Large intestine (tissue), 3 donors: ENCODE data around the gene OSBPL3. TPM values are rescaled to one million over a fixed set of nuclear protein-coding genes. Genes with fewer than 3 reads are reported as not detected.

Experiments
- DNase-seq, 2 donors: peaks; one replicate each; pipeline versions ENCODE4 v3.0.0 to v3.0.0-alpha.2; 2013
- H3K27ac ChIP-seq: one replicate; pipeline ENCODE4 v1.5.1; 2013; ENCODE audit warnings: low read length
- H3K27me3 ChIP-seq: 2 replicates; pipeline ENCODE4 v1.6.1; 2013; ENCODE audit warnings: low read length; ENCODE audit not compliant: control insufficient read depth, insufficient read depth
- H3K36me3 ChIP-seq: 2 replicates; pipeline ENCODE4 v1.6.1; 2013; ENCODE audit warnings: low read length; ENCODE audit not compliant: control insufficient read depth, insufficient read depth
- H3K4me1 ChIP-seq: one replicate; pipeline ENCODE4 v1.6.1; 2013; ENCODE audit warnings: low read length; ENCODE audit not compliant: control insufficient read depth, insufficient read depth
- H3K4me3 ChIP-seq: one replicate; pipeline ENCODE4 v1.5.1; 2013; ENCODE audit warnings: low read length
- H3K9me3 ChIP-seq: one replicate; pipeline ENCODE4 v1.6.1; 2013; ENCODE audit warnings: mild to moderate bottlenecking, low read depth, low read length, moderate library complexity; ENCODE audit not compliant: control insufficient read depth
- WGBS: methylation state at CpG from one replicate; pipeline ENCODE4 v1.1.5; 2013; ENCODE audit warnings: low lambda C conversion rate; ENCODE audit not compliant: insufficient coverage; 5-methylcytosine and 5-hydroxymethylcytosine counted together
- polyA plus RNA-seq: library from polyadenylated mRNA; unstranded; fragments of 120-200 nt; gene quantifications from one replicate; pipeline ENCODE4 v1.2.1, GENCODE V29; 2013

Gene OSBPL3
- polyA plus RNA-seq, 1 donor: 32.4 TPM

DNA sequence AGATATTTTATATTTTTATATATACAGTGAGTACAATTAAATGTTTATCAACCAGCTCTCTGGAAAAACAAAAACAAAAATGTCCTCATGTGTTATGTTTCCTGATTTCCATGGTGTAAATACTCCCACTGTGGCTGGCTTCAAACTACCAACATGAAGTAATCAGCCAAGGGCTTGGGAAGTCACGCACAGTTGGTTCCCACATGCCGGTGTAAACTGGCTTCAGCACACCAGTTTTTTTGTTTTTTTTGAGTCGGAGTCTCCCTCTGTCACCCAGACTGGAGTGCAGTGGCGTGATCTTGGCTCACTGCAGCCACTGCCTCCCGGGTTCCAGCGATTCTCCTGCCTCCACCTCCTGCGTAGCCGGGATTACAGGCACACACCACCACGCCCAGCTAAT is 11.8 kb downstream of the OSBPL3 start:
- no peaks in the 10 kb centered on the region for H3K36me3 ChIP-seq
- no CpG with 5 or more reads among the region's 9 CpGs for WGBS
- DNase-seq: no peak
- no peaks in the 10 kb centered on the region for H3K27me3 ChIP-seq
- H3K27ac ChIP-seq: no peak overlapping the region
- peaks cover 9% of the 10 kb centered on the region for H3K4me1 ChIP-seq
- no peak overlapping the region for H3K4me3 ChIP-seq
- no peaks in the 10 kb centered on the region for H3K9me3 ChIP-seq

- no peaks in the 10 kb centered on the region for H3K36me3 ChIP-seq
- DNase-seq: no peak
- peaks cover 9% of the 10 kb centered on the region for H3K4me1 ChIP-seq
- no peak overlapping the region for H3K4me3 ChIP-seq
- H3K9me3 ChIP-seq: no peaks in the 10 kb centered on the region
- WGBS: 100% methylated on average over 1 of the region's 1 CpG
- no peak overlapping the region for H3K27ac ChIP-seq
- no peaks in the 10 kb centered on the region for H3K27me3 ChIP-seq
Measured at GRCh38 chr7:24967696-24968095, 12.3 kb downstream of the OSBPL3 start.

DNA sequence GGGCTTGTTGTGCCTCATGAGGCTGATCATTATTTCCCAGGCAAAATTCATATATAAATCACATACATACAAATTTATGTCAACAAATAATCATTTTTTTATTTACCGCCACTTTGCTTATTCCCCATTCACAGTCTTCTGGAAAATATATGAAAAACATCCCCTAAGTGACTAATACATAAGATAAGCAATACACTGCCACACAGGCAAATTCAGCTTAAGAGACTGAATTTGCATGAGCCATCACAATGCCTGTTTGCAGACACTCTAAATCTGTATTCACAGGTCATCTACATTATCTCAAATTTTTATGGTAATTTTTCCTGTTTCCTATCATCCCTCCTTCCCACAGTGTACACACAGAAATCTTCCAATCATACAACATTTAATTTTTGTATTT is 13.2 kb downstream of the OSBPL3 start:
- H3K27ac ChIP-seq: no peak overlapping the region
- WGBS: 100% methylated on average over 1 of the region's 1 CpG

GRCh38 chr7:24965831-24966708 is 13.9 kb downstream of the OSBPL3 start:
- H3K9me3 ChIP-seq: no peaks in the 10 kb centered on the region

More for the DNA sequence above, 13.2 kb downstream of the OSBPL3 start:
- Histone ChIP-seq H3K27me3 (no peaks in the 10 kb centered on the region), H3K36me3 (no peaks in the 10 kb centered on the region), H3K4me1 (peaks cover 9% of the 10 kb centered on the region), H3K4me3 (no peak overlapping the region), H3K9me3 (no peaks in the 10 kb centered on the region)
- no peak for DNase-seq

GRCh38 chr7:24964191-24964590 is 15.8 kb downstream of the OSBPL3 start:
- H3K27me3 ChIP-seq: no peaks in the 10 kb centered on the region
- no peak for DNase-seq
- H3K36me3 ChIP-seq: no peaks in the 10 kb centered on the region
- no CpG with 5 or more reads among the region's 2 CpGs for WGBS
- no peaks in the 10 kb centered on the region for H3K9me3 ChIP-seq
- no peak overlapping the region for H3K4me3 ChIP-seq
- H3K4me1 ChIP-seq: peaks cover 5% of the 10 kb centered on the region
- no peak overlapping the region for H3K27ac ChIP-seq

More at GRCh38 chr7:24965831-24966708, 13.9 kb downstream of the OSBPL3 start:
- WGBS: 8% methylated on average over 2 of the region's 8 CpGs
- Histone ChIP-seq H3K36me3 (no peaks in the 10 kb centered on the region), H3K27me3 (no peaks in the 10 kb centered on the region), H3K4me3 (no peak overlapping the region), H3K4me1 (peaks cover 8% of the 10 kb centered on the region), H3K27ac (no peak overlapping the region)
- DNase-seq: peak; percentile 48 to 71

DNA sequence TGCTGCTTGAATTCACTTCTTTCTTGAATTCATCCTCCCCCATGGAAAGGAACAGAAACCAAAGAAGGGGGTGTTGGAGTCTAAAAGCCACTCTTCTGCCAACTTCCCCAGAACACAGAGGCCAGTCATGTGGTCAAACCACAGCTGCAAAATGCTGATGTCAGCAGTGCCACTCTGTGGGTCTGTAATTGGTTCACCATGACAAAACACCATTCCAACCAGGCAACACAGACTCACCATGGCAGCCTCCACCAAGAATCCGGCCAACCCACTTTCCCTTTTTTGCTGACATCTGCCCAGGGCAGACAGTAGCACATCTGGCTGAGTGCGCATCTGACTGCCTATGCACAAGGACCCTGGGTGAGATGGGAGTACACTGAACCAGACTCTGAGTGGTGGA is 16.8 kb downstream of the OSBPL3 start:
- Histone ChIP-seq H3K36me3 (no peaks in the 10 kb centered on the region), H3K9me3 (no peaks in the 10 kb centered on the region), H3K27me3 (no peaks in the 10 kb centered on the region), H3K4me1 (peaks cover 5% of the 10 kb centered on the region), H3K4me3 (no peak overlapping the region), H3K27ac (no peak overlapping the region)
- no CpG with 5 or more reads among the region's 2 CpGs for WGBS
- DNase-seq: no peak

DNA sequence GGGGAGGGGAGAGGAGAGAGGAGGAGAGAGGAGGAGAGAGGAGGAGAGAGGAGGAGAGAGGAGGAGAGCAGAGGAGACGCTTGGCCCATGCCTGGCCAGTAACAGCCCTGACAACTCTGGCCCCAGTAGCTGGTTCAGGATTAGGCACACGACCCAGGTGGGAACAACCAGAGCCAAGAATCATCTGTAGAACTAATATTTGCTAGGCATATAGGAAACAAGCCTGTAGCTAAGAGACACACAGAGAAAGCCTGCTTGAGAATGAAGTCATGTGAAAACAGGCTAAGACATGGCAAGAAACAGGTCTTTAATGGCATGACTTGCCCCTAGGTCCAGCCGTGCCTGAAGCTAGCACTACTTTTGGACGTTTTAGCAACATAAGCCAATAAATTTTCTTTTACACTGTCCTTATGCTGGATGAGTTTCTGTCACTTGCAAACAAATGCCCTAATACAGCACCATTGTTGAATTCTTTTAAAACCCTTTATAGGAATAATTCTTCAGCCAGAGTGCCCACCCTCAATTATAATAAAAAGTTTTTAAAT is 17.5 kb downstream of the OSBPL3 start:
- no CpG with 5 or more reads among the region's 4 CpGs for WGBS
- no peak overlapping the region for H3K27ac ChIP-seq
- H3K27me3 ChIP-seq: no peaks in the 10 kb centered on the region
- no peaks in the 10 kb centered on the region for H3K36me3 ChIP-seq
- no peaks in the 10 kb centered on the region for H3K9me3 ChIP-seq
- H3K4me3 ChIP-seq: no peak overlapping the region
- H3K4me1 ChIP-seq: peaks cover 5% of the 10 kb centered on the region
- no peak for DNase-seq

- no peak for DNase-seq
- 93% methylated on average over 5 of the region's 6 CpGs for WGBS
- Histone ChIP-seq H3K27me3 (no peaks in the 10 kb centered on the region), H3K4me1 (no peaks in the 10 kb centered on the region), H3K36me3 (no peaks in the 10 kb centered on the region), H3K27ac (no peak overlapping the region), H3K4me3 (no peak overlapping the region), H3K9me3 (no peaks in the 10 kb centered on the region)
Measured at GRCh38 chr7:24959735-24960485, 20.1 kb downstream of the OSBPL3 start.

DNA sequence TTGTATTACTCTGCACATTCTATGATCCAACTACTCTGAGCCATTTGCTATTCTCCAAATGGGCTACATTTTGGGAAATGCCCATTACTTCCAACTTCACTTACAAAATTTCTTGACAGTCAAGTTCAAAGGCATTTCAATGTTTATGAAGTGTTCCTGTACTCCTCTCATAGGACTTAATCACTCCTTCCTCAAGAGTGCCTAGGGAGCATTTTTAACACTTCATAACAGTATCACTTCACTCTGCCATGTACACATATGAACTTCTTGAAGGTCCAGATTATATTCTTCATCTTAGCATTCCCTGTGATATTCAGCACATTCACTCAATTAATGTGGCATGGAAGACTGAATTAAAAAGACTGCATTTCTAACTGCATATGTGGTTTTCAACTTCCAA is 21.6 kb downstream of the OSBPL3 start:
- no peaks in the 10 kb centered on the region for H3K9me3 ChIP-seq
- DNase-seq: no peak
- no peaks in the 10 kb centered on the region for H3K27me3 ChIP-seq
- H3K36me3 ChIP-seq: no peaks in the 10 kb centered on the region
- H3K27ac ChIP-seq: no peak overlapping the region
- H3K4me1 ChIP-seq: no peaks in the 10 kb centered on the region
- H3K4me3 ChIP-seq: no peak overlapping the region

- no peak for DNase-seq
- H3K9me3 ChIP-seq: no peaks in the 10 kb centered on the region
- no peaks in the 10 kb centered on the region for H3K4me1 ChIP-seq
- WGBS: no CpG with 5 or more reads among the region's 3 CpGs
- H3K27ac ChIP-seq: no peak overlapping the region
- no peaks in the 10 kb centered on the region for H3K36me3 ChIP-seq
- no peak overlapping the region for H3K4me3 ChIP-seq
- no peaks in the 10 kb centered on the region for H3K27me3 ChIP-seq
Measured at GRCh38 chr7:24956021-24956420, 24.0 kb downstream of the OSBPL3 start.
